NCI-H2227 treated with DMSO at 0.1 percent for 48 hours (cell line): ENCODE data around the gene CCDC194.

Source experiments
- DNase-seq: peaks from one replicate; lab custom pipeline; 2025; lab: John Stamatoyannopoulos, UW

The CCDC194 gene, protein sequence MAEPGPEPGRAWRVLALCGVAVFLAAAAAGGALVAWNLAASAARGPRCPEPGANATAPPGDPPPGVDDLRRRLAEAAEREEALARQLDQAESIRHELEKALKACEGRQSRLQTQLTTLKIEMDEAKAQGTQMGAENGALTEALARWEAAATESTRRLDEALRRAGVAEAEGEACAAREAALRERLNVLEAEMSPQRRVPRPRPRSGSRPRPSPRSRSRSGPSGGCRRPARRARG

GRCh38 chr19:17393914-17394313 is at the start of gene CCDC194:
Gene CCDC194, minus strand, starts transcription at chr19:17394196. Its CDS starts 38 bp downstream, at chr19:17394158.
- no peak for DNase-seq

- peak; percentile 6 for DNase-seq
Measured at GRCh38 chr19:17441241-17442021, 47.4 kb upstream of the CCDC194 start.

DNA sequence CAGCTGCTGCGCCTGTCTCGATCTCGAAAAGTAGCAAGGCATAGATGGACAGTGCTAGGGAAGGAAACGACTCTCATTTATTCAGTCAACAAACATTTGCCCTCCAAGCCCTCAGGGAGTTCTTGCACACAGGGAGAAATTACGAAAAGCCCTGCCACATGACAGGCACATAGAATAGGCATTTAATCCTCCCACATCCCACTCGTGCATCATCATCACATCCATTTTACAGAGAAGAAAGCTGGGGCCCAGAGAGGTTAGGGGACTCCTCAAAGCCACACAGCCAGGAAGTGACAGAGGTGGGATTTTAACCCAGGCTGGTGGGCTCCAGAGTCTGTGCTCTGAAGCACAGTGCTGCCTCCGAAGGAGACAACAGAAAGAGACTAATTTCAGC is 42.9 kb upstream of the CCDC194 start:
- no peak for DNase-seq

DNA sequence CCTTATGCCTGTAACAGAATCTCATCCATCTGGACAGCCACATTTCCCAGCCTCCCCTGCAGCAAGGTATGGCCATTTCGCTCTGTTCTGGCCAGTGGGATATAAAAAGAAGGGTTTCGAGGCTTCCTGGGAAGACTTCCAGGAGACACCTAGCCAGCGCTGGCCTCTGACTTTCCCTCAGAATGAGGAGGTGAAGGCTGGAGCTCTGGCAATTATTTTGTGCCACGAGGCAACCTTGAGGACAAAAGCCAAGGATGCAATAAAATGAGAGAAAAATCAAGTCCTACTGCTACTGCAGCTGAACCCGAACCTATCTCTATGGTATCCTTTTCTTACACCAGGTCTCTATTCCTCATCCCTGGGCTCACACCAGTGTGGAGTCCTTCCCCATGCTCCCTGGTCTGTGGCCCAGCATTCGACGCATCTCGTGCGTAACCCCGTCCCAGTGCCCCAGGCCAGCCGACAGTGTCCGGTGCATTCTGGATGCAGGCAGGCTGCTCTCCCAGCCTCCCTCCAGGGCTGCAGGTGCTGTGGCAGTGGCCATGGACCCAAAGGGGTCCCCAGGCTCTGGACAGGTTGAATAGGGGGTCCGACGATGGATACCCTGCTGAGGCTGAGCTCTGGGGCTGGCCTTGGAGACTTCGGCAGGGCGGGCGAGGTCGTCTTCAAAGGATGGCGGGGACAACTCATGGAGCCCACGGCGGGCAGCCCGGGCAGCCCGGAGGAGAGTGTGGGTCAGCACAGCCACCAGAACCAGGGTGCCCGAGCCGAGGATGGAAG is 42.3 kb upstream of the CCDC194 start:
- DNase-seq, result no peak

- DNase-seq, result no peak
Measured at GRCh38 chr19:17435218-17435617, 41.2 kb upstream of the CCDC194 start.

- no peak for DNase-seq
Measured at GRCh38 chr19:17431417-17431816, 37.4 kb upstream of the CCDC194 start.

GRCh38 chr19:17429641-17430113 is 35.7 kb upstream of the CCDC194 start:
- no peak for DNase-seq

DNA sequence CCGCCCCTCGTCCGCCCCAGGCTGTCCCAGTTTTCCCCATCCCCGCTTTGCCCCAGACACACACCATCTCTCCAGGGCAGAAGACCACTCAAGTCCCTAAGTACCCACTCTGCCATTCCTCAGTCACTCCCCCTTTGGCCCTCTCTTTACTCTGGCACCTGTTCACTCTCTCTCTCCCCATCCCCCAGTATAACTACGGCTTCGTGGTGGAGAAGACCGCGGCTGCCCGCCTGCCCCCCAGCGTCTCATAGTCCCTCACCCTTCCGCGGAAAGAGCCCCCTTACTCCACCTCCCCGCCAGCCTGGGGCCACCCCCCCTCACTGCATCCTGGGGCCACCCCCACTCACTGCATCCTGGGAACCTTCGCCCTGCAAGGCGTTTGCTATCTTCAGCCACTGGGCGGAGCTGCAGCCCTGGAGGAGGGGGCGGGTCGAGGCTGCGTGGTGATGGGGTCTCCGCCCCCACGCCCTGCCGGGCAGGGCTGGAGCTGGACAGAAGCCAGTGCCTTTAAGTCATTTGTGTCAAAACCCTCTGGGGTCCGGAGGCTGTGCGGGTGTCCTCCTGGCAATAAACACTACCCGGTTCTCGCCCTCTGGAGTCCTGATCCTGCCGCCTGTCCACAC is 30.9 kb upstream of the CCDC194 start:
- peak; percentile 21 for DNase-seq

DNA sequence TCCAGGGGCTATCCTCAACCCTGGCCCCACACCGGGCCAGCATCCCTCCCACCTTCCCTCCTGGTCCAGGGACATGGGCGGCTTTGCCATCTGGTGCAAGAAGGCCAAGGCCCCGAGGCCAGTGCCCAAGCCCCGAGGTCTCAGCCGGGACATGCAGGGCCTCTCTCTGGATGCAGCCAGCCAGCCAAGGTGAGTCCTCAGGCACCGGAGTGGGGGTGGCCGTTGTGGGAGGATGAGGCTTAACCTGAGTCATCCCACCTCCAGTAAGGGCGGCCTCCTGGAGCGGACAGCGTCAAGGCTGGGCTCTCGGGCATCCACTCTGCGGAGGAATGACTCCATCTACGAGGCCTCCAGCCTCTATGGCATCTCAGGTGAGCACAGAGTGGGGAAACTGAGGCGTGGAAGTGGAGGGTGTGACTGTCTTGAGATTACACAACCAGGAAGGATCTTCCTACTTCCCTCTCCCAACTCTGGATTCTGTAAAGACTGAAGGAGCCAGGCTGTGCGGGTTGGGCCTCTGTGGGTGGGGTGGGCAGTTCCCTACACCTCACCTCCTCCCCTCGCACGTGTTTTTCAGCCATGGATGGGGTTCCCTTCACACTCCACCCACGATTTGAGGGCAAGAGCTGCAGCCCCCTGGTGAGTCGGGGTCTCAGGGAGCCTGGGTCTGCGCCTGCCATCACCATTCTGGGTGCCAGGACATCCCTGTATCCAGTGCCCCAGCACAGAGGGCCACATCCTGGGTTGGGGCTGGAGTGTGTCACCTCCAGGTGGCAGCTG is 29.6 kb upstream of the CCDC194 start:
- no peak for DNase-seq

- DNase-seq, result no peak
Measured at GRCh38 chr19:17421942-17422341, 27.9 kb upstream of the CCDC194 start.

- DNase-seq, result peak; percentile 11
Measured at GRCh38 chr19:17420475-17420924, 26.5 kb upstream of the CCDC194 start.

GRCh38 chr19:17419621-17420474 is 25.9 kb upstream of the CCDC194 start, which contains the start of gene MVB12A:
Gene MVB12A, plus strand, starts transcription at chr19:17420047. Its CDS starts 89 bp downstream, at chr19:17420136.
- DNase-seq, result peak; percentile 95

- DNase-seq, result no peak
Measured at GRCh38 chr19:17419154-17419620, 25.2 kb upstream of the CCDC194 start.

- no peak for DNase-seq
Measured at GRCh38 chr19:17418710-17419109, 24.7 kb upstream of the CCDC194 start.

DNA sequence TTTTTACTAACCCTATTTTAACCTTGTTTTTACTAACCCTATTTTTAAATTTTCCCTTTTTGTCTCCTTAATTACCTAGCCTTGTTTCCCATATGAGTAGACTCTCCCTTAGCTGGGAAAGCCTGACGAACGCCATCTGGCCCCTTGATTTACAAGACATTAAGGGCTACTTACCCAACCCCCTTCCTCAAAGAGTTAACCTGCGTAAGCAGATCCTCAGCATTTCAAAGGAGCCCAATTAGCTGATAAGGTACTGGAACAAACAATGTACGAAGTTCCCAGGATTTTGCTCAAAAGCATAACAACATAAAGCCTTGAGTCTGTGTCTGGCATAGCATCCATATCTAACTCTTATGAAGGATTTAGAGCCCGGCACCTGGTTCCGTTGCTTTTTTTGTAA is 21.1 kb upstream of the CCDC194 start:
- DNase-seq, result peak; percentile 7

DNA sequence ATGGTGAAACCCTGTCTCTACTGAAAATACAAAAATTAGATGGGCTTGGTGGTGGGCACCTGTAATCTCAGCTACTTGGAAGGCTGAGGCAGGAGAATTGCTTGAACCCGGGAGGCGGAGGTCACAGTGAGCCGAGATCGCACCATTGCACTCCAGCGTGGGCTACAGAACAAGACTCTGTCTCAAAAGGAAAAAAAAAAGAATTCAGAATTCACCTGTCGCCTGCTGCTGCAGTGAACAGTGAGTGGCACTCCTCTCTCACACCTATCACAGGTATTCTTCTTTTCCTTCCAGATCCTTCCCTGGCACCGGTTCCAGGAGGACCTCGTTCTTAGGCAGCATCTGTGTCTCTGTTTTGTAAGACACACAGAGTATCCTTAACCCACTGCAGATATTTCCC is 20.1 kb upstream of the CCDC194 start:
- no peak for DNase-seq

- DNase-seq, result no peak
Measured at GRCh38 chr19:17411801-17412200, 17.8 kb upstream of the CCDC194 start.

DNA sequence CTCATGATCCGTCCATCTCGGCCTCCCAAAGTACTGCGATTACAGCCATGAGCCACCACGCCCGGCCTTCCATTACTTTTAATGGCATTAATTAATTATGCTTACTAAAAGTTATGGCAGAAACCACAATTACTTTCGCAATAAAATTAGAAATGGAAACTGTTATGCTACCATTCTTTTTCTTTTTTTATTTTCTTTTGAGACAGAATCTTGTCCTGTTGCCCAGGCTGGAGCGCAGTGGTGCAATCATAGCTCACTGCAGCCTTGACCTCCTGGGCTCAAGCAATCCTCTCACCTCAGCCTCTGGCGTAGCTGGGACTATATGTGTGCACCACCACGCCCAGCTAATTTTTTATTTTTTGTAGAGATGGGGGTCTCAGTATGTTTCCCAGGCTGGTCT is 16.0 kb upstream of the CCDC194 start:
- DNase-seq, result no peak

GRCh38 chr19:17406887-17407196 is 12.8 kb upstream of the CCDC194 start:
- no peak for DNase-seq
